ENCODE results near the gene MAU2. TPM values are rescaled to one million over a fixed set of nuclear protein-coding genes. Genes with fewer than 3 reads are reported as not detected.
"Not testable (repeated sequence)": the region's sequence is repeated elsewhere in the genome, so short reads cannot be mapped to it uniquely, and the experiment has no call there.

MAU2 gene
- total RNA-seq, 1 donor from 2014 or later, result 98.5 TPM

DNA sequence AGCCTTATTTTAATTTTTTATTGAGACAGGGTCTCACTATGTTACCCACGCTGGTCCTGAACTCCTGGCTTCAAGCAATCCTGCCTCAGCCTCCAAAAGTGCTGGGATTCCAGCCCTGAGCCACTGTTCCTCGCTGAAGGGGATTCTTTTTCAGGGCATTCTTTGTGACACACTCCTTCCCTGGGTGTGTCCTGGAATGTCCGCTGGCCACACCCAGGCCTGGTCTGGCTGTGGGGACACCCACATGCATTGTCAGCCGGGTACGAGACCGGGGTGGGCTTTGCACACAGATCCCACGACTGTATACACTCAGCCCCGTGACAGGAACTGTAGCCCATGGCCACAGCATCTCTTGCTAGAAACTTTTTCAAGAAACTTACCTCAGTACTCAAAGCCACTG lies 50.4 kb downstream of the MAU2 start:
- H3K4me1 Mint-ChIP-seq (ENCODE audit: low read depth), result peaks cover 3% of the 10 kb centered on the region
- TF ChIP-seq CTCF (IDR thresholded peaks at IDR 0.05; ENCODE audit: unreplicated experiment), result no peak
- no peaks in the 10 kb centered on the region for H3K9me3 Mint-ChIP-seq (ENCODE audit: low read depth)
- H3K36me3 Mint-ChIP-seq (ENCODE audit: insufficient read depth), result no peaks in the 10 kb centered on the region
- no peaks in the 10 kb centered on the region for H3K27me3 Mint-ChIP-seq
- H3K4me3 Mint-ChIP-seq (ENCODE audit: low read depth), result no peak overlapping the region
- DNase-seq (ENCODE audit: low spot score, unreplicated experiment), result no peak
- H3K27ac Mint-ChIP-seq, result peak overlapping the region; percentile 74

DNA sequence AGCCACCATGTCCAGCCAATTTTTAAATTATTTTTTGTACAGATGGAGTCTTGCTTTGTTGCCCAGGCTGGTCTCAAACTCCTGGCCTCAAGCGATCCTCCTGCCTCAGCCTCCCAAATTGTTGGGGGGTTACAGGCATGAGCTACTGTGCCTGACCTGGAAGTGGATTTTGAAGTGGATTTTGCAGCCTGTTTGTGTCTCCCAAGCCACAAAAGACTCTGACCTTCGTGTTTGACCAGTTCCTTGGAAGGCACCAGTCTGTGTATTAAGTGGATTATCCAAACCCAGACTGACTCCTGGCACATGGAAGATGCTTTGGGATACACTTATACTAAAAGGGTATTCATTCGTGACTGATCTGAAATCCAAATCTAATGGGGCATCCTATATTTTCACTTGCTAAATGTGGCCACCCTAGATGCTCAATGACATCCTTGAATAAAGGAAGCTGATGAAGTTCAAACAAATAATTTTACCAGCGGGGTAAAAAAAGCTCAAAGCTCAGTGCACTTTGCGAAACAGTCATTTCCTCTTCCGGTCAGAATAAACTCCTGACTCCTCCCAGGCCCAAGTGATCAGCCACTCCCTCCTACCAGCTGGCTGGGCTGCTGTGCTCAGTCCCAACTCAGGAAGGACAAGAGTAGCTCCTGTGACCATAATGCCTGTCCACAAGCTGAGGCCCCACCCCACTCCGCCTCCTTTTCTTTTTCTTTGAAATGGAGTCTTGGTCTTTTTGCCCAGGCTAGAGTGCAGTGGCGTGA lies 52.2 kb downstream of the MAU2 start:
- no peaks in the 10 kb centered on the region for H3K27me3 Mint-ChIP-seq
- TF ChIP-seq CTCF (IDR thresholded peaks at IDR 0.05; ENCODE audit: unreplicated experiment), result no peak
- H3K36me3 Mint-ChIP-seq (ENCODE audit: insufficient read depth), result no peaks in the 10 kb centered on the region
- no peak overlapping the region for H3K27ac Mint-ChIP-seq
- no peak overlapping the region for H3K4me3 Mint-ChIP-seq (ENCODE audit: low read depth)
- DNase-seq (ENCODE audit: low spot score, unreplicated experiment), result no peak
- H3K9me3 Mint-ChIP-seq (ENCODE audit: low read depth), result no peaks in the 10 kb centered on the region
- peaks cover 3% of the 10 kb centered on the region for H3K4me1 Mint-ChIP-seq (ENCODE audit: low read depth)

GRCh38 chr19:19379527-19379926 lies 58.9 kb downstream of the MAU2 start:
- H3K36me3 Mint-ChIP-seq (ENCODE audit: insufficient read depth), result peaks cover 2% of the 10 kb centered on the region
- no peak for TF ChIP-seq CTCF (IDR thresholded peaks at IDR 0.05; ENCODE audit: unreplicated experiment)
- no peak overlapping the region for H3K4me3 Mint-ChIP-seq (ENCODE audit: low read depth)
- H3K9me3 Mint-ChIP-seq (ENCODE audit: low read depth), result no peaks in the 10 kb centered on the region
- H3K27ac Mint-ChIP-seq, result no peak overlapping the region
- H3K27me3 Mint-ChIP-seq, result no peaks in the 10 kb centered on the region
- DNase-seq (ENCODE audit: low spot score, unreplicated experiment), result no peak
- peaks cover 5% of the 10 kb centered on the region for H3K4me1 Mint-ChIP-seq (ENCODE audit: low read depth)

GRCh38 chr19:19380316-19380715 lies 59.7 kb downstream of the MAU2 start:
- not testable (repeated sequence) for H3K4me3 Mint-ChIP-seq (ENCODE audit: low read depth); H3K27ac Mint-ChIP-seq; DNase-seq (ENCODE audit: low spot score, unreplicated experiment); H3K36me3 Mint-ChIP-seq (ENCODE audit: insufficient read depth); H3K4me1 Mint-ChIP-seq (ENCODE audit: low read depth); H3K9me3 Mint-ChIP-seq (ENCODE audit: low read depth); H3K27me3 Mint-ChIP-seq

- DNase-seq (ENCODE audit: low spot score, unreplicated experiment), result no peak
Observed at GRCh38 chr19:19381007-19381926, 60.6 kb downstream of the MAU2 start.

More at GRCh38 chr19:19381007-19381926, 60.6 kb downstream of the MAU2 start:
- peaks cover 5% of the 10 kb centered on the region for H3K4me1 Mint-ChIP-seq (ENCODE audit: low read depth)
- no peak for TF ChIP-seq CTCF (IDR thresholded peaks at IDR 0.05; ENCODE audit: unreplicated experiment)
- H3K27ac Mint-ChIP-seq, result peak overlapping the region; percentile 9
- peaks cover 2% of the 10 kb centered on the region for H3K36me3 Mint-ChIP-seq (ENCODE audit: insufficient read depth)
- no peak overlapping the region for H3K4me3 Mint-ChIP-seq (ENCODE audit: low read depth)
- no peaks in the 10 kb centered on the region for H3K9me3 Mint-ChIP-seq (ENCODE audit: low read depth)
- no peaks in the 10 kb centered on the region for H3K27me3 Mint-ChIP-seq

All from progenitor cell of endocrine pancreas (in vitro differentiated cells).